Measurements from ENCODE around the gene SEPTIN8. TPM values are rescaled to one million over a fixed set of nuclear protein-coding genes. Genes with fewer than 3 reads are reported as not detected.

The SEPTIN8 gene
- total and polyA plus RNA-seq, 2 of the 13 experiments (the other 11 are each of a cell fraction or from before 2014, with no cell fraction given), result 41.4 to 49.9 TPM

DNA sequence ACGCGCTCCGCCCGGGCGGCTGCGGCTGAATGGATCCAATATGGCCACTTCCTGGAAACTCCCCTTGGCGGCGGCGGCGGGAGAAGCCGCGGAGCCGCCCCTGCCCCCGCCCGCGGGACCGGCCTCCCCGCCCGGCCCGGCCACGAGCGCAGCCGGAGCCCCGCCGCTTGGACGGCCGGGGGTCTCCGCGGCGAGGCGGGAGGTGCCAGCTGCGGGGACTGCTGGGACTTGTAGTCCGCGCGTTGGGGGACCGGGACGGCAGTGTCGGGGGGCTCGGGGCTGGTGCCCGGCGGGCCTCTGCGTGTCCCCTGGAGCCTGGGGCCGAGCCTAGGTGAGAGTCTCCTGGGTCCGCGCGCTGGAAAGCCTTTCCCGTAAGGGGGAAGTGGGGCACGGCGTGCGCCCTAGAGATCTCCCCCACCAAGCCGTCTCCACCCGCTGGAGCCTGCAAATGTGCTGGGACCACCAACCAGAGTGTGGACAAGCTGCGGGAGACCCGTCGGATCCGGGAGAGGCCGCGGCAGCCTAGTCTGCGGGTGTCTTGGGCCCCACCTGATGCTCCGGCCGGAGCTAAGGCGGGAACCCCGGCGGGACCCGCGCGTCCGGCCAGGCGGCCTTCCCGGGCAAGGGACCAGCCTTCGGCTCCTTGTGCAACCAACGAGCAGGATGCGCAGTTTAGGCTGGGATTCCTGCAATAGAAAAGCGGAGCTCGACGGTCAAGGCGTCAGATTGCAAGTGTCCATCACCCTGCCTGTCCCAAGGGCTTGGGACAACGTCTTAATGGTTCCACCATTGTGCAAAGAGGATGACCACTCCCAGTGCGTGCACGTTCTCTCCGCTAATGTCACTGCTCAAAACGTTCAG, at the start of gene SEPTIN8 (continued):
- TF ChIP-seq MEF2D (CRISPR knock-in tag; IDR thresholded peaks at IDR 0.05) (0 out of 2 replicates have a peak, but pooled peaks have one; percentile 20), NRL (CRISPR knock-in tag; IDR thresholded peaks at IDR 0.05; ENCODE audit: borderline replicate concordance) (peak; percentile 59), THAP9 (CRISPR knock-in tag; IDR thresholded peaks at IDR 0.05; ENCODE audit: borderline replicate concordance) (peak; percentile 61; the same call in 1 of the 2 replicates), SNAPC2 (CRISPR knock-in tag; IDR thresholded peaks at IDR 0.05) (no peak), MTF2 (CRISPR knock-in tag; IDR thresholded peaks at IDR 0.05; ENCODE audit: borderline replicate concordance) (no peak), ZNF260 (CRISPR knock-in tag; IDR thresholded peaks at IDR 0.05; ENCODE audit: borderline replicate concordance, low read depth) (no peak), ZNF180 (CRISPR knock-in tag; IDR thresholded peaks at IDR 0.05; ENCODE audit: borderline replicate concordance, low read depth) (no peak), ZBTB40 (IDR thresholded peaks at IDR 0.05) (no peak), ZBTB40 (CRISPR knock-in tag; IDR thresholded peaks at IDR 0.05) (peak; percentile 26; the same call in 1 of the 2 replicates)
- TF ChIP-seq, protein P1, sequence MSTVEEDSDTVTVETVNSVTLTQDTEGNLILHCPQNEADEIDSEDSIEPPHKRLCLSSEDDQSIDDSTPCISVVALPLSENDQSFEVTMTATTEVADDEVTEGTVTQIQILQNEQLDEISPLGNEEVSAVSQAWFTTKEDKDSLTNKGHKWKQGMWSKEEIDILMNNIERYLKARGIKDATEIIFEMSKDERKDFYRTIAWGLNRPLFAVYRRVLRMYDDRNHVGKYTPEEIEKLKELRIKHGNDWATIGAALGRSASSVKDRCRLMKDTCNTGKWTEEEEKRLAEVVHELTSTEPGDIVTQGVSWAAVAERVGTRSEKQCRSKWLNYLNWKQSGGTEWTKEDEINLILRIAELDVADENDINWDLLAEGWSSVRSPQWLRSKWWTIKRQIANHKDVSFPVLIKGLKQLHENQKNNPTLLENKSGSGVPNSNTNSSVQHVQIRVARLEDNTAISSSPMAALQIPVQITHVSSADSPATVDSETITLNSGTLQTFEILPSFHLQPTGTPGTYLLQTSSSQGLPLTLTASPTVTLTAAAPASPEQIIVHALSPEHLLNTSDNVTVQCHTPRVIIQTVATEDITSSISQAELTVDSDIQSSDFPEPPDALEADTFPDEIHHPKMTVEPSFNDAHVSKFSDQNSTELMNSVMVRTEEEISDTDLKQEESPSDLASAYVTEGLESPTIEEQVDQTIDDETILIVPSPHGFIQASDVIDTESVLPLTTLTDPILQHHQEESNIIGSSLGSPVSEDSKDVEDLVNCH (CRISPR knock-in tag; IDR thresholded peaks at IDR 0.05), result no peak
- TF ChIP-seq, protein P2, sequence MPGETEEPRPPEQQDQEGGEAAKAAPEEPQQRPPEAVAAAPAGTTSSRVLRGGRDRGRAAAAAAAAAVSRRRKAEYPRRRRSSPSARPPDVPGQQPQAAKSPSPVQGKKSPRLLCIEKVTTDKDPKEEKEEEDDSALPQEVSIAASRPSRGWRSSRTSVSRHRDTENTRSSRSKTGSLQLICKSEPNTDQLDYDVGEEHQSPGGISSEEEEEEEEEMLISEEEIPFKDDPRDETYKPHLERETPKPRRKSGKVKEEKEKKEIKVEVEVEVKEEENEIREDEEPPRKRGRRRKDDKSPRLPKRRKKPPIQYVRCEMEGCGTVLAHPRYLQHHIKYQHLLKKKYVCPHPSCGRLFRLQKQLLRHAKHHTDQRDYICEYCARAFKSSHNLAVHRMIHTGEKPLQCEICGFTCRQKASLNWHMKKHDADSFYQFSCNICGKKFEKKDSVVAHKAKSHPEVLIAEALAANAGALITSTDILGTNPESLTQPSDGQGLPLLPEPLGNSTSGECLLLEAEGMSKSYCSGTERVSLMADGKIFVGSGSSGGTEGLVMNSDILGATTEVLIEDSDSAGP (CRISPR knock-in tag; IDR thresholded peaks at IDR 0.05; ENCODE audit: borderline replicate concordance), result peak; percentile 80; the same call in 1 of the 2 replicates

Measured in HepG2 (cell line).